ENCODE data around the gene CDH15. TPM values are rescaled to one million over a fixed set of nuclear protein-coding genes. Genes with fewer than 3 reads are reported as not detected.
"Not testable (repeated sequence)": the region's sequence is repeated elsewhere in the genome, so short reads cannot be mapped to it uniquely, and the experiment has no call there.

Gene CDH15
- total RNA-seq, 1 experiment from 2014 or later, result not detected

- DNase-seq; H3K4me3 ChIP-seq (ENCODE audit: low read depth, low read length); H3K36me3 Mint-ChIP-seq (ENCODE audit: insufficient read depth, unreplicated experiment); H3K27me3 ChIP-seq (replicated peaks; ENCODE audit: control insufficient read depth, insufficient read depth, low read length); H3K4me3 Mint-ChIP-seq (ENCODE audit: unreplicated experiment); H3K36me3 ChIP-seq (ENCODE audit: control insufficient read depth, insufficient read depth, low read length); BruUV-seq (replicated peaks); H3K4me1 ChIP-seq; POLR2A ChIA-PET; H3K4me1 Mint-ChIP-seq (ENCODE audit: low read depth, unreplicated experiment); H3K27ac Mint-ChIP-seq (ENCODE audit: unreplicated experiment); H3K9me3 Mint-ChIP-seq (ENCODE audit: unreplicated experiment); intact Hi-C loops (cut with micrococcal nuclease; ENCODE audit: unreplicated experiment); H3K27me3 Mint-ChIP-seq (ENCODE audit: insufficient read depth, unreplicated experiment); CTCF ChIA-PET; H3K9me3 ChIP-seq: not testable (repeated sequence)
These were observed 15.1 kb downstream of the CDH15 start for GRCh38 chr16:89186593-89187031.

GRCh38 chr16:89187032-89187769 is 15.7 kb downstream of the CDH15 start:
- CTCF ChIA-PET, result no interaction called here
- peaks cover 4% of the 10 kb centered on the region for H3K27me3 Mint-ChIP-seq (ENCODE audit: insufficient read depth, unreplicated experiment)

DNA sequence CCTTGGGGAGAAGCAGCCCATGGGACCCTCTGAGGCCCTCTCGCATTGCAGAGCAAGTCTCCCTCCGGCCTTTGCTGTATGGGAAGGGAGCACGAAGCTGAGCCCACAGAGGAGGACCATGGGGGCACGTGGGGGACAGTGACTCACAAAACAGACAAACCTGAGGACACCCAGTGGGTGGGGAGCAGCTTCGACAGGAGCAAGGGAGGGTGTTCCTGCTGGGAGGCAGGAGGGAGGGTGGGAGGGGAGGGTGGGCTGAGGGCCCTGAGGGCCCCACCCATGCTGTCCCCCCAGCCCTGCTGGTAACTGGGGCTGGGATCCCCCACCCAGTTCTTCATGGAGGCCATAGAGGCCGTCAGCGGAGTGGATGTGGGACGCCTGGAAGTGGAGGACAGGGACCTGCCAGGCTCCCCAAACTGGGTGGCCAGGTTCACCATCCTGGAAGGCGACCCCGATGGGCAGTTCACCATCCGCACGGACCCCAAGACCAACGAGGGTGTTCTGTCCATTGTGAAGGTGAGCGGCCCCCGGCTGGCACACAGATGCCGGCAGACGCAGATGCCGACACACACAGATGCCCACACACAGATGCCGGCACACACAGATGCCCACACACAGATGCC is 16.3 kb downstream of the CDH15 start:
- H3K9me3 ChIP-seq, result no peaks in the 10 kb centered on the region
- H3K27me3 Mint-ChIP-seq (ENCODE audit: insufficient read depth, unreplicated experiment), result peaks cover 4% of the 10 kb centered on the region
- no TSS peak for BruUV-seq (replicated peaks)
- no peak for DNase-seq
- no peak for TF ChIP-seq CTCF (IDR thresholded peaks at IDR 0.05; ENCODE audit: insufficient read depth in 1 of 2, low read depth in 1 of 2, low read length in 1 of 2, severe bottlenecking in 1 of 2, unreplicated experiment in 1 of 2)
- intact Hi-C loops (cut with micrococcal nuclease; ENCODE audit: unreplicated experiment), result no loop called here
- no peaks in the 10 kb centered on the region for H3K4me1 Mint-ChIP-seq (ENCODE audit: low read depth, unreplicated experiment)
- ChIA-PET POLR2A (interaction anchor here (0.5 kb wide), 1 partner anchor 87 kb away, joined by 3 read pairs; no protein-coding TSS in a partner anchor), CTCF (no interaction called here)
- no peak overlapping the region for H3K4me3 Mint-ChIP-seq (ENCODE audit: unreplicated experiment)
- H3K27me3 ChIP-seq (replicated peaks; ENCODE audit: control insufficient read depth, insufficient read depth, low read length), result no peaks in the 10 kb centered on the region
- H3K4me1 ChIP-seq, result peaks cover 4% of the 10 kb centered on the region; the same call in 1 of the 2 replicates
- peaks cover 6% of the 10 kb centered on the region for H3K36me3 Mint-ChIP-seq (ENCODE audit: insufficient read depth, unreplicated experiment)
- H3K9me3 Mint-ChIP-seq (ENCODE audit: unreplicated experiment), result no peaks in the 10 kb centered on the region
- peak overlapping the region; percentile 13 for H3K27ac Mint-ChIP-seq (ENCODE audit: unreplicated experiment)
- no peaks in the 10 kb centered on the region for H3K36me3 ChIP-seq (ENCODE audit: control insufficient read depth, insufficient read depth, low read length)
- no peak overlapping the region for H3K4me3 ChIP-seq (ENCODE audit: low read depth, low read length)

More at GRCh38 chr16:89187032-89187769, 15.7 kb downstream of the CDH15 start:
- TF ChIP-seq CTCF (IDR thresholded peaks at IDR 0.05; ENCODE audit: insufficient read depth in 1 of 2, low read depth in 1 of 2, low read length in 1 of 2, severe bottlenecking in 1 of 2, unreplicated experiment in 1 of 2), result no peak
- Mint-ChIP-seq H3K4me1 (ENCODE audit: low read depth, unreplicated experiment) (no peaks in the 10 kb centered on the region), H3K27ac (ENCODE audit: unreplicated experiment) (peak overlapping the region; percentile 13), H3K9me3 (ENCODE audit: unreplicated experiment) (no peaks in the 10 kb centered on the region), H3K4me3 (ENCODE audit: unreplicated experiment) (no peak overlapping the region), H3K36me3 (ENCODE audit: insufficient read depth, unreplicated experiment) (peaks cover 6% of the 10 kb centered on the region)
- Histone ChIP-seq H3K9me3 (no peaks in the 10 kb centered on the region), H3K4me3 (ENCODE audit: low read depth, low read length) (no peak overlapping the region), H3K4me1 (peaks cover 4% of the 10 kb centered on the region; the same call in 1 of the 2 replicates), H3K27me3 (replicated peaks; ENCODE audit: control insufficient read depth, insufficient read depth, low read length) (no peaks in the 10 kb centered on the region), H3K36me3 (ENCODE audit: control insufficient read depth, insufficient read depth, low read length) (no peaks in the 10 kb centered on the region)
- intact Hi-C loops (cut with micrococcal nuclease; ENCODE audit: unreplicated experiment), result no loop called here
- POLR2A ChIA-PET, result interaction anchor here (0.5 kb wide), 1 partner anchor 87 kb away, joined by 3 read pairs; no protein-coding TSS in a partner anchor
- DNase-seq, result no peak
- BruUV-seq (replicated peaks), result no TSS peak

GRCh38 chr16:89188471-89189357 is 17.2 kb downstream of the CDH15 start:
- H3K4me1 ChIP-seq; H3K36me3 Mint-ChIP-seq (ENCODE audit: insufficient read depth, unreplicated experiment); H3K27me3 Mint-ChIP-seq (ENCODE audit: insufficient read depth, unreplicated experiment); POLR2A ChIA-PET; CTCF ChIA-PET; BruUV-seq (replicated peaks); DNase-seq; H3K27ac Mint-ChIP-seq (ENCODE audit: unreplicated experiment); H3K27me3 ChIP-seq (replicated peaks; ENCODE audit: control insufficient read depth, insufficient read depth, low read length); H3K9me3 ChIP-seq; intact Hi-C loops (cut with micrococcal nuclease; ENCODE audit: unreplicated experiment); H3K4me3 Mint-ChIP-seq (ENCODE audit: unreplicated experiment); H3K4me1 Mint-ChIP-seq (ENCODE audit: low read depth, unreplicated experiment); H3K9me3 Mint-ChIP-seq (ENCODE audit: unreplicated experiment); H3K4me3 ChIP-seq (ENCODE audit: low read depth, low read length); H3K36me3 ChIP-seq (ENCODE audit: control insufficient read depth, insufficient read depth, low read length): not testable (repeated sequence)
